ENCODE results near the gene GNG8.

The GNG8 gene

GRCh38 chr19:46604781-46605355 lies 31.1 kb downstream of the GNG8 start:
- Histone ChIP-seq H3K9ac (ENCODE audit: low read length) (no peak overlapping the region), H4K20me1 (ENCODE audit: insufficient read depth, low read length) (peaks cover 44% of the 10 kb centered on the region), H3K27ac (ENCODE audit: low read length) (no peak overlapping the region), H3K36me3 (replicated peaks; ENCODE audit: low read depth, low read length) (peaks cover 55% of the 10 kb centered on the region), H3K4me1 (ENCODE audit: low read length) (peaks cover 18% of the 10 kb centered on the region), H3K79me2 (ENCODE audit: low read length) (peaks cover 51% of the 10 kb centered on the region), H2AFZ (ENCODE audit: low read depth, low read length) (no peak overlapping the region), H3K4me2 (ENCODE audit: low read length) (no peak overlapping the region), H3K27me3 (ENCODE audit: low read depth, low read length) (no peaks in the 10 kb centered on the region), H3K4me3 (ENCODE audit: low read length) (no peak overlapping the region), H3K9me3 (ENCODE audit: insufficient read depth, low read length) (no peaks in the 10 kb centered on the region)
- TF ChIP-seq EZH2phosphoT487 (IDR thresholded peaks at IDR 0.05; ENCODE audit: low read depth): no peak
- no peak for TF ChIP-seq CTCF (IDR thresholded peaks at IDR 0.05; ENCODE audit: low read depth, low read length)

GRCh38 chr19:46603752-46604231 lies 32.2 kb downstream of the GNG8 start:
- Histone ChIP-seq H3K4me3 (ENCODE audit: low read length) (no peak overlapping the region), H3K4me2 (ENCODE audit: low read length) (no peak overlapping the region), H3K79me2 (ENCODE audit: low read length) (peaks cover 51% of the 10 kb centered on the region), H3K27ac (ENCODE audit: low read length) (no peak overlapping the region), H3K9me3 (ENCODE audit: insufficient read depth, low read length) (peaks cover 6% of the 10 kb centered on the region), H3K36me3 (replicated peaks; ENCODE audit: low read depth, low read length) (peaks cover 48% of the 10 kb centered on the region), H3K4me1 (ENCODE audit: low read length) (peaks cover 19% of the 10 kb centered on the region), H4K20me1 (ENCODE audit: insufficient read depth, low read length) (peaks cover 44% of the 10 kb centered on the region), H2AFZ (ENCODE audit: low read depth, low read length) (no peak overlapping the region), H3K27me3 (ENCODE audit: low read depth, low read length) (no peaks in the 10 kb centered on the region; the same call in 1 of the 2 replicates), H3K9ac (ENCODE audit: low read length) (no peak overlapping the region)
- TF ChIP-seq CTCF (IDR thresholded peaks at IDR 0.05; ENCODE audit: low read depth, low read length): no peak
- TF ChIP-seq EZH2phosphoT487 (IDR thresholded peaks at IDR 0.05; ENCODE audit: low read depth): no peak

- H3K27ac ChIP-seq (ENCODE audit: low read length): no peak overlapping the region
Measured at GRCh38 chr19:46603195-46603637, 32.8 kb downstream of the GNG8 start.

More at GRCh38 chr19:46603195-46603637, 32.8 kb downstream of the GNG8 start:
- Histone ChIP-seq H2AFZ (ENCODE audit: low read depth, low read length) (no peak overlapping the region), H3K9me3 (ENCODE audit: insufficient read depth, low read length) (peaks cover 12% of the 10 kb centered on the region), H3K4me1 (ENCODE audit: low read length) (peaks cover 19% of the 10 kb centered on the region), H3K4me3 (ENCODE audit: low read length) (peak overlapping the region; percentile 99; the same call in 1 of the 2 replicates), H3K79me2 (ENCODE audit: low read length) (peaks cover 51% of the 10 kb centered on the region), H3K4me2 (ENCODE audit: low read length) (peak overlapping the region; percentile 93), H3K36me3 (replicated peaks; ENCODE audit: low read depth, low read length) (peaks cover 46% of the 10 kb centered on the region), H4K20me1 (ENCODE audit: insufficient read depth, low read length) (peaks cover 44% of the 10 kb centered on the region), H3K9ac (ENCODE audit: low read length) (no peak overlapping the region), H3K27me3 (ENCODE audit: low read depth, low read length) (no peaks in the 10 kb centered on the region; the same call in 1 of the 2 replicates)
- no peak for TF ChIP-seq CTCF (IDR thresholded peaks at IDR 0.05; ENCODE audit: low read depth, low read length)
- TF ChIP-seq EZH2phosphoT487 (IDR thresholded peaks at IDR 0.05; ENCODE audit: low read depth): no peak

Data from OCI-LY3 (cell line).